Stomach (tissue), 4 donors: ENCODE data around the gene ZIC4.

Experiments
- CTCF ChIP-seq, 7 experiments: fragments of 450-650 bp in 4 of 7; fragments of 200-600 bp in 3 of 7; sonication (generic) in 3 of 7; IDR thresholded peaks; one replicate each; pipeline ENCODE4 v1.5.1; 2016 to 2019; ENCODE audit warnings: antibody characterized with exemption in 7 of 7, control low read depth in 2 of 7, mild to moderate bottlenecking in 1 of 7
- EP300 ChIP-seq: sonication (generic); formaldehyde crosslinking; IDR thresholded peaks from one replicate; pipeline ENCODE4 v1.6.1; 2017; ENCODE audit warnings: antibody characterized with exemption
- POLR2A ChIP-seq, 4 donors: fragments of 450-650 bp; IDR thresholded peaks; one replicate each; pipeline ENCODE4 v1.6.1; 2016; ENCODE audit warnings: antibody characterized with exemption in 4 of 4, control low read depth in 2 of 4, mild to moderate bottlenecking in 1 of 4, moderate library complexity in 1 of 4
- POLR2AphosphoS5 ChIP-seq, 3 donors: sonication (generic); formaldehyde crosslinking; IDR thresholded peaks; one replicate each; pipeline ENCODE4 v1.6.1; 2016; ENCODE audit warnings: antibody characterized with exemption in 3 of 3

GRCh38 chr3:147371140-147371539, 35.2 kb downstream of the ZIC4 start:
- TF ChIP-seq CTCF (IDR thresholded peaks at IDR 0.05): no peak
- TF ChIP-seq POLR2A (IDR thresholded peaks at IDR 0.05): no peak
- no peak for TF ChIP-seq POLR2AphosphoS5 (IDR thresholded peaks at IDR 0.05)
- no peak for TF ChIP-seq EP300
